PC-3 (cell line): ENCODE results near the gene ZNF22.

Experiments
- CTCF ChIP-seq: fragments of 300-600 bp; sonication (generic); conservative IDR thresholded peaks from 2 replicates; pipeline ENCODE4 v1.5.1; 2017; ENCODE audit warnings: antibody characterized with exemption, low read depth, mild to moderate bottlenecking, low read length
- EZH2 ChIP-seq: fragments of 300-600 bp; sonication (generic); IDR thresholded peaks from one replicate; pipeline ENCODE4 v1.6.1; 2017; ENCODE audit warnings: antibody characterized with exemption, mild to moderate bottlenecking, low read length; ENCODE audit not compliant: unreplicated experiment
- EZH2phosphoT487 ChIP-seq: fragments of 300-600 bp; sonication (generic); IDR thresholded peaks from 2 replicates; pipeline ENCODE4 v1.6.1; 2018; ENCODE audit warnings: mild to moderate bottlenecking, antibody characterized with exemption, low read length, borderline replicate concordance

DNA sequence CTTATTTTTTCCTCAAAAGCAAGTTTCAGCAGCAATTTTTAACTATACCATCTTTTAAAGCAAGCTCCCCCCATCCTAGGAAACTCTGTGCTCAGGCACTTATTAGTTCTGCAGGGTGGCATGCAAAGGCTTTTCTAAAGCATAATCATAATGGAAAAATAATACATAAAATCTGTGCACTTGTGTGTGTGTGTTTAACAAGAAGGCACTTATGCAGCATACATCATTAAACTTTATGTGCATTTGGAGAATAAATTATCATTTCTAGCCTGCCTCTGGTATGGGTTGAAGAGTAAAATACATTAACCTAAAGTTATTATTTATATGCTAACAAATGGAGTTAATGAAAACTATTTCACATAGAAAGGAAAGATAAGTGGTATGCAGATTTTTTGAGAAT, 46.7 kb upstream of the ZNF22 start:
- TF ChIP-seq CTCF = no peak
- TF ChIP-seq EZH2 = no peak
- no peak for TF ChIP-seq EZH2phosphoT487
